ENCODE measurements around the gene OGDHL.

Gene OGDHL

GRCh38 chr10:49744924-49745605 lies 17.1 kb downstream of the OGDHL start:
- no peaks in the 10 kb centered on the region for H3K4me1 ChIP-seq (ENCODE audit: control insufficient read depth, insufficient read depth, low read length)
- peaks cover 36% of the 10 kb centered on the region for H3K36me3 ChIP-seq (ENCODE audit: control insufficient read depth, insufficient read depth, low read length)
- no peaks in the 10 kb centered on the region for H3K27me3 ChIP-seq (ENCODE audit: control insufficient read depth, insufficient read depth, low read length)
- no peak overlapping the region for H3K9ac ChIP-seq (ENCODE audit: low read depth, low read length)
- no peaks in the 10 kb centered on the region for H3K9me3 ChIP-seq (ENCODE audit: control insufficient read depth, insufficient read depth, low read length)
- no peak overlapping the region for H3K4me3 ChIP-seq (ENCODE audit: low read depth, low read length)

- no peaks in the 10 kb centered on the region for H3K27me3 ChIP-seq (ENCODE audit: control insufficient read depth, insufficient read depth, low read length)
- H3K4me3 ChIP-seq (ENCODE audit: low read depth, low read length) = no peak overlapping the region
- no peaks in the 10 kb centered on the region for H3K4me1 ChIP-seq (ENCODE audit: control insufficient read depth, insufficient read depth, low read length)
- no peaks in the 10 kb centered on the region for H3K9me3 ChIP-seq (ENCODE audit: control insufficient read depth, insufficient read depth, low read length)
- H3K36me3 ChIP-seq (ENCODE audit: control insufficient read depth, insufficient read depth, low read length) = peaks cover 37% of the 10 kb centered on the region
- H3K9ac ChIP-seq (ENCODE audit: low read depth, low read length) = no peak overlapping the region
These were observed 17.9 kb downstream of the OGDHL start for GRCh38 chr10:49744091-49744685.

GRCh38 chr10:49743464-49744075 lies 18.6 kb downstream of the OGDHL start:
- no peak overlapping the region for H3K4me3 ChIP-seq (ENCODE audit: low read depth, low read length)
- peaks cover 37% of the 10 kb centered on the region for H3K36me3 ChIP-seq (ENCODE audit: control insufficient read depth, insufficient read depth, low read length)
- H3K4me1 ChIP-seq (ENCODE audit: control insufficient read depth, insufficient read depth, low read length) = no peaks in the 10 kb centered on the region
- no peaks in the 10 kb centered on the region for H3K27me3 ChIP-seq (ENCODE audit: control insufficient read depth, insufficient read depth, low read length)
- no peak overlapping the region for H3K9ac ChIP-seq (ENCODE audit: low read depth, low read length)
- no peaks in the 10 kb centered on the region for H3K9me3 ChIP-seq (ENCODE audit: control insufficient read depth, insufficient read depth, low read length)

- Histone ChIP-seq H3K9me3 (ENCODE audit: control insufficient read depth, insufficient read depth, low read length) (no peaks in the 10 kb centered on the region), H3K4me3 (ENCODE audit: low read depth, low read length) (no peak overlapping the region), H3K36me3 (ENCODE audit: control insufficient read depth, insufficient read depth, low read length) (peaks cover 37% of the 10 kb centered on the region), H3K9ac (ENCODE audit: low read depth, low read length) (no peak overlapping the region), H3K4me1 (ENCODE audit: control insufficient read depth, insufficient read depth, low read length) (no peaks in the 10 kb centered on the region), H3K27me3 (ENCODE audit: control insufficient read depth, insufficient read depth, low read length) (no peaks in the 10 kb centered on the region)
These were observed 19.2 kb downstream of the OGDHL start for GRCh38 chr10:49742683-49743463.

- Histone ChIP-seq H3K4me3 (ENCODE audit: low read depth, low read length) (no peak overlapping the region), H3K9me3 (ENCODE audit: control insufficient read depth, insufficient read depth, low read length) (no peaks in the 10 kb centered on the region), H3K27me3 (ENCODE audit: control insufficient read depth, insufficient read depth, low read length) (no peaks in the 10 kb centered on the region), H3K4me1 (ENCODE audit: control insufficient read depth, insufficient read depth, low read length) (no peaks in the 10 kb centered on the region), H3K36me3 (ENCODE audit: control insufficient read depth, insufficient read depth, low read length) (peaks cover 31% of the 10 kb centered on the region), H3K9ac (ENCODE audit: low read depth, low read length) (no peak overlapping the region)
These were observed 20.8 kb downstream of the OGDHL start for GRCh38 chr10:49741108-49741995.

- Histone ChIP-seq H3K27me3 (ENCODE audit: control insufficient read depth, insufficient read depth, low read length) (no peaks in the 10 kb centered on the region), H3K9ac (ENCODE audit: low read depth, low read length) (no peak overlapping the region), H3K36me3 (ENCODE audit: control insufficient read depth, insufficient read depth, low read length) (peaks cover 35% of the 10 kb centered on the region), H3K9me3 (ENCODE audit: control insufficient read depth, insufficient read depth, low read length) (no peaks in the 10 kb centered on the region), H3K4me3 (ENCODE audit: low read depth, low read length) (no peak overlapping the region), H3K4me1 (ENCODE audit: control insufficient read depth, insufficient read depth, low read length) (no peaks in the 10 kb centered on the region)
These were observed 21.6 kb downstream of the OGDHL start for GRCh38 chr10:49740346-49741107.

- Histone ChIP-seq H3K4me1 (ENCODE audit: control insufficient read depth, insufficient read depth, low read length) (no peaks in the 10 kb centered on the region), H3K27me3 (ENCODE audit: control insufficient read depth, insufficient read depth, low read length) (no peaks in the 10 kb centered on the region), H3K9me3 (ENCODE audit: control insufficient read depth, insufficient read depth, low read length) (no peaks in the 10 kb centered on the region), H3K36me3 (ENCODE audit: control insufficient read depth, insufficient read depth, low read length) (peaks cover 43% of the 10 kb centered on the region), H3K4me3 (ENCODE audit: low read depth, low read length) (no peak overlapping the region), H3K9ac (ENCODE audit: low read depth, low read length) (no peak overlapping the region)
These were observed 22.7 kb downstream of the OGDHL start for GRCh38 chr10:49739426-49739825.

- H3K9me3 ChIP-seq (ENCODE audit: control insufficient read depth, insufficient read depth, low read length) = no peaks in the 10 kb centered on the region
- H3K4me3 ChIP-seq (ENCODE audit: low read depth, low read length) = no peak overlapping the region
- no peak overlapping the region for H3K9ac ChIP-seq (ENCODE audit: low read depth, low read length)
- H3K36me3 ChIP-seq (ENCODE audit: control insufficient read depth, insufficient read depth, low read length) = peaks cover 36% of the 10 kb centered on the region
- no peaks in the 10 kb centered on the region for H3K27me3 ChIP-seq (ENCODE audit: control insufficient read depth, insufficient read depth, low read length)
- no peaks in the 10 kb centered on the region for H3K4me1 ChIP-seq (ENCODE audit: control insufficient read depth, insufficient read depth, low read length)
These were observed 23.3 kb downstream of the OGDHL start for GRCh38 chr10:49738616-49739360.

- H3K36me3 ChIP-seq (ENCODE audit: control insufficient read depth, insufficient read depth, low read length) = peaks cover 27% of the 10 kb centered on the region
- no peak overlapping the region for H3K4me3 ChIP-seq (ENCODE audit: low read depth, low read length)
- H3K9me3 ChIP-seq (ENCODE audit: control insufficient read depth, insufficient read depth, low read length) = no peaks in the 10 kb centered on the region
- no peaks in the 10 kb centered on the region for H3K4me1 ChIP-seq (ENCODE audit: control insufficient read depth, insufficient read depth, low read length)
- H3K9ac ChIP-seq (ENCODE audit: low read depth, low read length) = no peak overlapping the region
- H3K27me3 ChIP-seq (ENCODE audit: control insufficient read depth, insufficient read depth, low read length) = no peaks in the 10 kb centered on the region
These were observed 24.5 kb downstream of the OGDHL start for GRCh38 chr10:49737474-49738201.

Data from iPS-15b (cell line).